GM21529 (cell line): ENCODE data around the gene RTP4.

ENCODE experiments used
- ATAC-seq: cut with Tn5 transposase; IDR thresholded peaks from one replicate; pipeline ENCODE4 v1.9.1; 2021; ENCODE audit not compliant: unreplicated experiment

RTP4 gene

GRCh38 chr3:187368251-187369088 is at the start of gene RTP4:
Gene RTP4 (plus strand): TSS chr3:187368385. CDS start chr3:187368442, 57 bp downstream.
- ATAC-seq, result peak; percentile 95

- ATAC-seq, result no peak
These were observed 49.2 kb upstream of the RTP4 start for GRCh38 chr3:187318819-187319616.

GRCh38 chr3:187319699-187320302 is 48.4 kb upstream of the RTP4 start:
- peak; percentile 91 for ATAC-seq

- no peak for ATAC-seq
These were observed 46.4 kb upstream of the RTP4 start for GRCh38 chr3:187321766-187322165.

- no peak for ATAC-seq
These were observed 45.9 kb upstream of the RTP4 start for GRCh38 chr3:187322291-187322690.

GRCh38 chr3:187323091-187323490 is 45.1 kb upstream of the RTP4 start:
- no peak for ATAC-seq

GRCh38 chr3:187325632-187326031 is 42.6 kb upstream of the RTP4 start:
- no peak for ATAC-seq

- no peak for ATAC-seq
These were observed 40.3 kb upstream of the RTP4 start for GRCh38 chr3:187327845-187328244.

- no peak for ATAC-seq
These were observed 39.5 kb upstream of the RTP4 start for GRCh38 chr3:187328691-187329090.

GRCh38 chr3:187334904-187335303 is 33.3 kb upstream of the RTP4 start:
- ATAC-seq, result no peak

GRCh38 chr3:187336322-187336721 is 31.9 kb upstream of the RTP4 start:
- ATAC-seq, result no peak

GRCh38 chr3:187340578-187340977 is 27.6 kb upstream of the RTP4 start:
- no peak for ATAC-seq

GRCh38 chr3:187342255-187342654 is 25.9 kb upstream of the RTP4 start:
- ATAC-seq, result no peak

- ATAC-seq, result no peak
These were observed 24.5 kb upstream of the RTP4 start for GRCh38 chr3:187343670-187344069.

GRCh38 chr3:187352581-187353575 is 15.3 kb upstream of the RTP4 start:
- no peak for ATAC-seq

GRCh38 chr3:187358068-187358467 is 10.1 kb upstream of the RTP4 start:
- ATAC-seq, result no peak

- no peak for ATAC-seq
These were observed 8.2 kb upstream of the RTP4 start for GRCh38 chr3:187359798-187360486.

GRCh38 chr3:187360596-187360995 is 7.6 kb upstream of the RTP4 start:
- no peak for ATAC-seq

GRCh38 chr3:187361835-187362234 is 6.3 kb upstream of the RTP4 start:
- peak; percentile 57 for ATAC-seq

- ATAC-seq, result no peak
These were observed 553 bp upstream of the RTP4 start for GRCh38 chr3:187367561-187368103.
